ENCODE data around the gene P2RY13.

DNA sequence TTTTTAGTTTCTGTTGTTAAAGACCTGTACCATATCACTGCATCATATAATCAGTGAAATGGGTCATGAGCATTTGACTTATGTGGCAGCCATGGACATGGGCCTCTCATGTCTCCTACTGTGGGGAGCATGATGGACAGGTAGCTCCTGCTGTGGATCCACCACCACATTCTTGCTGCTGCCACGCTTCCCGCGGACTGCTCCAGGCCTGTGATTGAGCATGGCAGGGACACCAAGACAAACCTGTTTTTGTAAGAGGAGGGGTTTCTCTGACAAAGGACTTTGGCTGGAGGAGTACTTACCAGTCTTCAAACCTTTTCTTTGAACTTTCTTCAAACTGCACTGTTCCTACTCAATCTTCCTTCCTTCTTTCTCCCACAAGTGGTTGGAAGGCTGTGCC lies 33.1 kb downstream of the P2RY13 start:
- TF ChIP-seq, protein P1, sequence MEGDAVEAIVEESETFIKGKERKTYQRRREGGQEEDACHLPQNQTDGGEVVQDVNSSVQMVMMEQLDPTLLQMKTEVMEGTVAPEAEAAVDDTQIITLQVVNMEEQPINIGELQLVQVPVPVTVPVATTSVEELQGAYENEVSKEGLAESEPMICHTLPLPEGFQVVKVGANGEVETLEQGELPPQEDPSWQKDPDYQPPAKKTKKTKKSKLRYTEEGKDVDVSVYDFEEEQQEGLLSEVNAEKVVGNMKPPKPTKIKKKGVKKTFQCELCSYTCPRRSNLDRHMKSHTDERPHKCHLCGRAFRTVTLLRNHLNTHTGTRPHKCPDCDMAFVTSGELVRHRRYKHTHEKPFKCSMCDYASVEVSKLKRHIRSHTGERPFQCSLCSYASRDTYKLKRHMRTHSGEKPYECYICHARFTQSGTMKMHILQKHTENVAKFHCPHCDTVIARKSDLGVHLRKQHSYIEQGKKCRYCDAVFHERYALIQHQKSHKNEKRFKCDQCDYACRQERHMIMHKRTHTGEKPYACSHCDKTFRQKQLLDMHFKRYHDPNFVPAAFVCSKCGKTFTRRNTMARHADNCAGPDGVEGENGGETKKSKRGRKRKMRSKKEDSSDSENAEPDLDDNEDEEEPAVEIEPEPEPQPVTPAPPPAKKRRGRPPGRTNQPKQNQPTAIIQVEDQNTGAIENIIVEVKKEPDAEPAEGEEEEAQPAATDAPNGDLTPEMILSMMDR (IDR thresholded peaks at IDR 0.05), result no peak
- no peak for TF ChIP-seq POLR2A (IDR thresholded peaks at IDR 0.05)
- no peak for TF ChIP-seq EP300 (IDR thresholded peaks at IDR 0.05)

All from tibial nerve (tissue), 4 donors.